GM10847 (cell line): ENCODE data around the gene SIGLEC12.

Source experiments
- POLR2A ChIP-seq: IDR thresholded peaks from 2 replicates; pipeline ENCODE4 v1.6.1; 2011; ENCODE audit not compliant: insufficient read length; ENCODE audit errors: extremely low read depth

The SIGLEC12 gene

GRCh38 chr19:51503896-51504295 lies 2.3 kb upstream of the SIGLEC12 start:
- no peak for TF ChIP-seq POLR2A

GRCh38 chr19:51503286-51503817 lies 1.8 kb upstream of the SIGLEC12 start:
- TF ChIP-seq POLR2A, result no peak

- TF ChIP-seq POLR2A, result no peak
These were observed 3.9 kb downstream of the SIGLEC12 start for GRCh38 chr19:51497666-51498065.

- TF ChIP-seq POLR2A, result no peak
These were observed 7.8 kb downstream of the SIGLEC12 start for GRCh38 chr19:51493776-51494175.

- no peak for TF ChIP-seq POLR2A
These were observed 10.0 kb downstream of the SIGLEC12 start for GRCh38 chr19:51491586-51491985.

- no peak for TF ChIP-seq POLR2A
These were observed 10.9 kb downstream of the SIGLEC12 start for GRCh38 chr19:51490676-51491075.

GRCh38 chr19:51489113-51489512 lies 12.5 kb downstream of the SIGLEC12 start:
- no peak for TF ChIP-seq POLR2A

- TF ChIP-seq POLR2A, result no peak
These were observed 13.1 kb downstream of the SIGLEC12 start for GRCh38 chr19:51488491-51488890.

- TF ChIP-seq POLR2A, result no peak
These were observed 15.5 kb downstream of the SIGLEC12 start for GRCh38 chr19:51485960-51486660.

GRCh38 chr19:51480590-51480989 lies 21.0 kb downstream of the SIGLEC12 start:
- TF ChIP-seq POLR2A, result no peak

- no peak for TF ChIP-seq POLR2A
These were observed 21.9 kb downstream of the SIGLEC12 start for GRCh38 chr19:51479531-51480331.

GRCh38 chr19:51478381-51479234 lies 23.0 kb downstream of the SIGLEC12 start, which contains the start of gene CEACAM18:
Gene CEACAM18 (plus strand): TSS chr19:51478539.
- TF ChIP-seq POLR2A, result no peak

GRCh38 chr19:51477344-51477743 lies 24.3 kb downstream of the SIGLEC12 start:
- TF ChIP-seq POLR2A, result no peak

- no peak for TF ChIP-seq POLR2A
These were observed 25.4 kb downstream of the SIGLEC12 start for GRCh38 chr19:51476164-51476563.

GRCh38 chr19:51473009-51473707 lies 28.4 kb downstream of the SIGLEC12 start:
- no peak for TF ChIP-seq POLR2A
